GM18498 (cell line): ENCODE results near the gene CKAP5.
"Not testable (repeated sequence)": the region's sequence is repeated elsewhere in the genome, so short reads cannot be mapped to it uniquely, and the experiment has no call there.

Experiments
- ATAC-seq: cut with Tn5 transposase; IDR thresholded peaks from one replicate; pipeline ENCODE4 v1.9.1; 2021; ENCODE audit warnings: mild to moderate bottlenecking, moderate library complexity; ENCODE audit not compliant: unreplicated experiment

Gene CKAP5

GRCh38 chr11:46728659-46729040 lies 117.4 kb downstream of the CKAP5 start:
- ATAC-seq = no peak

- ATAC-seq = no peak
Measured at GRCh38 chr11:46727952-46728658, 118.0 kb downstream of the CKAP5 start.

- ATAC-seq = no peak
Measured at GRCh38 chr11:46726206-46726862, 119.7 kb downstream of the CKAP5 start.

GRCh38 chr11:46725338-46726205 lies 120.5 kb downstream of the CKAP5 start:
- no peak for ATAC-seq

- no peak for ATAC-seq
Measured at GRCh38 chr11:46724088-46724487, 122.0 kb downstream of the CKAP5 start.

GRCh38 chr11:46723359-46723680 lies 122.8 kb downstream of the CKAP5 start:
- ATAC-seq = no peak

GRCh38 chr11:46722566-46723358 lies 123.3 kb downstream of the CKAP5 start:
- ATAC-seq = no peak

GRCh38 chr11:46721286-46721685 lies 124.8 kb downstream of the CKAP5 start:
- no peak for ATAC-seq

- no peak for ATAC-seq
Measured at GRCh38 chr11:46719543-46720218, 126.4 kb downstream of the CKAP5 start.

GRCh38 chr11:46719048-46719542 lies 127.0 kb downstream of the CKAP5 start, which contains the start of gene F2:
Gene F2 (plus strand): TSS chr11:46719213. CDS start chr11:46719236, 23 bp downstream.
- ATAC-seq = no peak

GRCh38 chr11:46718155-46719019 lies 127.7 kb downstream of the CKAP5 start:
- ATAC-seq = no peak

GRCh38 chr11:46717825-46718154 lies 128.3 kb downstream of the CKAP5 start:
- not testable (repeated sequence) for ATAC-seq

GRCh38 chr11:46712874-46713576 lies 133.1 kb downstream of the CKAP5 start:
- no peak for ATAC-seq

GRCh38 chr11:46711303-46711702 lies 134.8 kb downstream of the CKAP5 start:
- no peak for ATAC-seq

- no peak for ATAC-seq
Measured at GRCh38 chr11:46710821-46711269, 135.2 kb downstream of the CKAP5 start.

- not testable (repeated sequence) for ATAC-seq
Measured at GRCh38 chr11:46709351-46709750, 136.7 kb downstream of the CKAP5 start.

GRCh38 chr11:46706886-46707285 lies 139.2 kb downstream of the CKAP5 start:
- no peak for ATAC-seq

GRCh38 chr11:46705070-46705688 lies 140.9 kb downstream of the CKAP5 start:
- no peak for ATAC-seq
